ENCODE data around the gene MPDZ.

MPDZ gene

DNA sequence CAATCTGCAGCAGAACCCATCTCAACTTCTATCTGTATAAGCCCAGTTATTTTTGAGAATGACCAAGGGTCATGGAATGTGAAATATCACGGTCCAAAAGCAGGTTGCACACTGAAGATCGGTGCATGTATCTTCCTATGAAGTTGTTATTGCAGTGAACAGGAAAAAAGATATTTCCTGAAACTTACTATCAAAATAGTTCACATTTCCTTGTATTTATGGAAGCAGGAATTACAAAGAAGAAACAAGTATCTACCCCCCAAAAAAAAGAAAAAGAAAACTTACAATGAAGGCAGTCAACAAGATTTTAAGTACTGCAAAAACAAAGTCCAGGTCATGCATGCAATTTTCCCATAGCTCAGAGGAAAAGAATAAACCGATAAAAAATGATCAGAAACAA is 70.0 kb downstream of the MPDZ start:
- H3K27me3 ChIP-seq (ENCODE audit: low read depth, low read length), result no peaks in the 10 kb centered on the region
- H3K79me2 ChIP-seq (ENCODE audit: low read length), result no peaks in the 10 kb centered on the region

DNA sequence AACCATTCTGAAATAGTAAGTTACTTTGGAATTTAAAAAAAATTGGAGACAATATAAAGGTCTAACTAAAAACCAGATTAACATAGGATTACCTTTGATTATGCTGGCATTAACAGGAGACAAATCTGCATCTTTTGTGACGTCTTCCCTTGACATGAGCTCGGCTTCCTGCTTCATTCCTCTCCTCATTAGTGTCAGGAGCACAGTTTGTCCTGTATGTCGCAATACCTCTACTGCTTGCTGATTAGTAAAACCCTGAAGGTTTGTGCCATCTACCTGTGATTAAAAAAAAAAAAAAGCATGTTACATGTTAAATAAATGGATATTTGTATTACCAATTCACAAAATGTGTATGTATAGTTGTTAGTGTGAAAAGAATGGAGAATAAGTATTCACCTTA is 73.7 kb downstream of the MPDZ start:
- no peak overlapping the region for H3K9ac ChIP-seq (ENCODE audit: low read length)
- no peak overlapping the region for H3K4me2 ChIP-seq (ENCODE audit: low read length)
- TF ChIP-seq CTCF (IDR thresholded peaks at IDR 0.05; ENCODE audit: low read depth, low read length) (no peak), EZH2phosphoT487 (IDR thresholded peaks at IDR 0.05; ENCODE audit: low read depth) (no peak)
- no peaks in the 10 kb centered on the region for H4K20me1 ChIP-seq (ENCODE audit: insufficient read depth, low read length)
- H2AFZ ChIP-seq (ENCODE audit: low read depth, low read length), result no peak overlapping the region
- H3K36me3 ChIP-seq (replicated peaks; ENCODE audit: low read depth, low read length), result no peaks in the 10 kb centered on the region
- no peaks in the 10 kb centered on the region for H3K27me3 ChIP-seq (ENCODE audit: low read depth, low read length)
- no peaks in the 10 kb centered on the region for H3K9me3 ChIP-seq (ENCODE audit: insufficient read depth, low read length)
- H3K79me2 ChIP-seq (ENCODE audit: low read length), result no peaks in the 10 kb centered on the region
- H3K4me3 ChIP-seq (ENCODE audit: low read length), result no peak overlapping the region
- H3K27ac ChIP-seq (ENCODE audit: low read length), result no peak overlapping the region
- H3K4me1 ChIP-seq (ENCODE audit: low read length), result no peaks in the 10 kb centered on the region

More for the DNA sequence above, 70.0 kb downstream of the MPDZ start:
- Histone ChIP-seq H2AFZ (ENCODE audit: low read depth, low read length) (no peak overlapping the region), H3K9ac (ENCODE audit: low read length) (no peak overlapping the region), H3K4me1 (ENCODE audit: low read length) (no peaks in the 10 kb centered on the region), H4K20me1 (ENCODE audit: insufficient read depth, low read length) (no peaks in the 10 kb centered on the region), H3K4me2 (ENCODE audit: low read length) (no peak overlapping the region), H3K4me3 (ENCODE audit: low read length) (no peak overlapping the region), H3K36me3 (replicated peaks; ENCODE audit: low read depth, low read length) (no peaks in the 10 kb centered on the region), H3K27ac (ENCODE audit: low read length) (no peak overlapping the region), H3K9me3 (ENCODE audit: insufficient read depth, low read length) (no peaks in the 10 kb centered on the region)
- TF ChIP-seq CTCF (IDR thresholded peaks at IDR 0.05; ENCODE audit: low read depth, low read length) (no peak), EZH2phosphoT487 (IDR thresholded peaks at IDR 0.05; ENCODE audit: low read depth) (no peak)

GRCh38 chr9:13190040-13190439 is 89.5 kb downstream of the MPDZ start:
- H3K4me1 ChIP-seq (ENCODE audit: low read length), result no peaks in the 10 kb centered on the region
- H3K79me2 ChIP-seq (ENCODE audit: low read length), result no peaks in the 10 kb centered on the region
- H3K36me3 ChIP-seq (replicated peaks; ENCODE audit: low read depth, low read length), result no peaks in the 10 kb centered on the region
- H4K20me1 ChIP-seq (ENCODE audit: insufficient read depth, low read length), result no peaks in the 10 kb centered on the region
- no peak overlapping the region for H3K27ac ChIP-seq (ENCODE audit: low read length)
- no peak overlapping the region for H3K4me3 ChIP-seq (ENCODE audit: low read length)
- H3K9me3 ChIP-seq (ENCODE audit: insufficient read depth, low read length), result no peaks in the 10 kb centered on the region
- TF ChIP-seq EZH2phosphoT487 (IDR thresholded peaks at IDR 0.05; ENCODE audit: low read depth) (no peak), CTCF (IDR thresholded peaks at IDR 0.05; ENCODE audit: low read depth, low read length) (no peak)
- no peaks in the 10 kb centered on the region for H3K27me3 ChIP-seq (ENCODE audit: low read depth, low read length)
- H3K4me2 ChIP-seq (ENCODE audit: low read length), result no peak overlapping the region
- H3K9ac ChIP-seq (ENCODE audit: low read length), result no peak overlapping the region
- H2AFZ ChIP-seq (ENCODE audit: low read depth, low read length), result no peak overlapping the region

- H3K4me2 ChIP-seq (ENCODE audit: low read length), result no peak overlapping the region
- no peak overlapping the region for H2AFZ ChIP-seq (ENCODE audit: low read depth, low read length)
- no peaks in the 10 kb centered on the region for H3K27me3 ChIP-seq (ENCODE audit: low read depth, low read length)
- H3K36me3 ChIP-seq (replicated peaks; ENCODE audit: low read depth, low read length), result no peaks in the 10 kb centered on the region
- TF ChIP-seq EZH2phosphoT487 (IDR thresholded peaks at IDR 0.05; ENCODE audit: low read depth) (no peak), CTCF (IDR thresholded peaks at IDR 0.05; ENCODE audit: low read depth, low read length) (no peak)
- H3K9me3 ChIP-seq (ENCODE audit: insufficient read depth, low read length), result no peaks in the 10 kb centered on the region
- no peak overlapping the region for H3K27ac ChIP-seq (ENCODE audit: low read length)
- no peak overlapping the region for H3K4me3 ChIP-seq (ENCODE audit: low read length)
- H3K79me2 ChIP-seq (ENCODE audit: low read length), result no peaks in the 10 kb centered on the region
- H3K9ac ChIP-seq (ENCODE audit: low read length), result no peak overlapping the region
- H4K20me1 ChIP-seq (ENCODE audit: insufficient read depth, low read length), result no peaks in the 10 kb centered on the region
- no peaks in the 10 kb centered on the region for H3K4me1 ChIP-seq (ENCODE audit: low read length)
Measured at GRCh38 chr9:13189362-13189761, 90.1 kb downstream of the MPDZ start.

Data from OCI-LY3 (cell line).